ENCODE data around the gene TRERF1. TPM values are rescaled to one million over a fixed set of nuclear protein-coding genes. Genes with fewer than 3 reads are reported as not detected.

TRERF1 gene
- total RNA-seq, 1 donor from 2014 or later: 13.2 TPM

- no peak for DNase-seq (ENCODE audit: extremely low spot score, unreplicated experiment)
- Mint-ChIP-seq H3K36me3 (no peaks in the 10 kb centered on the region), H3K4me3 (no peak overlapping the region), H3K27ac (no peak overlapping the region), H3K27me3 (no peaks in the 10 kb centered on the region), H3K9me3 (no peaks in the 10 kb centered on the region), H3K4me1 (ENCODE audit: unreplicated experiment) (peaks cover 8% of the 10 kb centered on the region)
- TF ChIP-seq, protein P1, sequence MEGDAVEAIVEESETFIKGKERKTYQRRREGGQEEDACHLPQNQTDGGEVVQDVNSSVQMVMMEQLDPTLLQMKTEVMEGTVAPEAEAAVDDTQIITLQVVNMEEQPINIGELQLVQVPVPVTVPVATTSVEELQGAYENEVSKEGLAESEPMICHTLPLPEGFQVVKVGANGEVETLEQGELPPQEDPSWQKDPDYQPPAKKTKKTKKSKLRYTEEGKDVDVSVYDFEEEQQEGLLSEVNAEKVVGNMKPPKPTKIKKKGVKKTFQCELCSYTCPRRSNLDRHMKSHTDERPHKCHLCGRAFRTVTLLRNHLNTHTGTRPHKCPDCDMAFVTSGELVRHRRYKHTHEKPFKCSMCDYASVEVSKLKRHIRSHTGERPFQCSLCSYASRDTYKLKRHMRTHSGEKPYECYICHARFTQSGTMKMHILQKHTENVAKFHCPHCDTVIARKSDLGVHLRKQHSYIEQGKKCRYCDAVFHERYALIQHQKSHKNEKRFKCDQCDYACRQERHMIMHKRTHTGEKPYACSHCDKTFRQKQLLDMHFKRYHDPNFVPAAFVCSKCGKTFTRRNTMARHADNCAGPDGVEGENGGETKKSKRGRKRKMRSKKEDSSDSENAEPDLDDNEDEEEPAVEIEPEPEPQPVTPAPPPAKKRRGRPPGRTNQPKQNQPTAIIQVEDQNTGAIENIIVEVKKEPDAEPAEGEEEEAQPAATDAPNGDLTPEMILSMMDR (conservative IDR thresholded peaks at IDR 0.05): no peak
Observed at GRCh38 chr6:42188406-42188805, 263.3 kb downstream of the TRERF1 start.

DNA sequence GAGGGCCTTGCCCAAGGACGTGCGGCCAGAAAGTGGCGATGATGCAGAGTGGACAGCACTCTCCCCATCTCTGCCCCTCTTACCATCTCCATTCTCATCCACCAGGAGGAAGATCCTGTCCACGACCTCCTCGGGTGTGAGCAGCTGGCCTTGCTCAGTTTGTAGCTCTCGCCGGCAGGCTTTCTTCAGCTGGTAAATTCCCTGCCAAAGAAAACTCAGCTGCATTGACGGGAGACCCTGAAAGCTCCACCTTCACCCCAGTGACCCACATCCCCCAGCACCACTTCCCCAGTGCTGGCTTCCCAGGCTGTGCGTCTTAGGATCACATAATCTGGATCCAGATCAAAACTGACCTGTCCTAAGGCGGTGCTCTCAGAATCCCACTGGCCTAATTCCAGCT, 266.1 kb downstream of the TRERF1 start:
- peaks cover 1% of the 10 kb centered on the region for H3K4me1 Mint-ChIP-seq (ENCODE audit: unreplicated experiment)
- no peaks in the 10 kb centered on the region for H3K27me3 Mint-ChIP-seq
- no peak overlapping the region for H3K27ac Mint-ChIP-seq
- H3K9me3 Mint-ChIP-seq: no peaks in the 10 kb centered on the region
- H3K4me3 Mint-ChIP-seq: no peak overlapping the region
- no peaks in the 10 kb centered on the region for H3K36me3 Mint-ChIP-seq
- DNase-seq (ENCODE audit: extremely low spot score, unreplicated experiment): no peak
- TF ChIP-seq, protein P1 (conservative IDR thresholded peaks at IDR 0.05): no peak

DNA sequence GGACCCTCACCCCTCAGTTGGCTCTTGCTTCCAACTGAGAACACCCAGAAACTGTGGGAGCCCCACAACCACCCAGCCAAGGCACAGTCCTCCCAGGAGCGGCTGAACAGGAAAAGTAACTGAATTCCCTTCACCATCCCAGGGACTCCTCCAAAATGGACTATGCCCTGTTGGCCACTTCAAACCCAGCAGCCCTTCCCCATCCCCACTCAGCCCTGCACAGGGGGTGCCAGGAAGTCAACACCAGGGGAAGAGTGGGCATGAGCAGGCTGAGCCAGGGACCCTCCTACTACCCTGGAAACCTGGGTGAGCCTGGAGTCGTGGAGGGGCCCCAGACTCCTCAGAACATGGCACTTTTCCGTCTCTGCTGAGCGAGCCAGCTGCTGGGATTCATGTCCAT, 267.3 kb downstream of the TRERF1 start:
- DNase-seq (ENCODE audit: extremely low spot score, unreplicated experiment): no peak
- no peaks in the 10 kb centered on the region for H3K36me3 Mint-ChIP-seq
- no peak overlapping the region for H3K27ac Mint-ChIP-seq
- no peaks in the 10 kb centered on the region for H3K9me3 Mint-ChIP-seq
- H3K27me3 Mint-ChIP-seq: peaks cover 6% of the 10 kb centered on the region
- H3K4me3 Mint-ChIP-seq: no peak overlapping the region
- no peaks in the 10 kb centered on the region for H3K4me1 Mint-ChIP-seq (ENCODE audit: unreplicated experiment)
- TF ChIP-seq, protein P1 (conservative IDR thresholded peaks at IDR 0.05): no peak

DNA sequence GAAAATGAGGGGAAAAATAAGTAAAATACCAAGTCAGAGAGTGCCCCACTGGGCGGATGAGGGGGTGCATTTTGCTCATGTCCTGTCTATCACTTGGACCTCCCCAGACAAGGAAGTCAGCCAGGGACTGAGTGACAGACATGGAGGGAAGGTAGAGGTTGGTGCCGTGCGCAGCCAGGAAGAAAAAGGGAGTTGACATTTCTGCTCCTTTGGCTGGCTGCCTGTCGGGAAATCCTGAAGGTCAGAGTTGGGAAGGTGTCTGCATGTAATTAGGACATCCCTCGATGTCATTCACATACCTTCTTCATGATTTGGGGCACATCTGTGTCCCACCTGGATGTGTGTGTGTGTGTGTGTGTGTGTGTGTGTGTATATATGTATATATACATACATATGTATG, 269.6 kb downstream of the TRERF1 start:
- Mint-ChIP-seq H3K27ac (no peak overlapping the region), H3K9me3 (no peaks in the 10 kb centered on the region), H3K36me3 (no peaks in the 10 kb centered on the region), H3K4me3 (no peak overlapping the region), H3K4me1 (ENCODE audit: unreplicated experiment) (no peaks in the 10 kb centered on the region), H3K27me3 (peaks cover 6% of the 10 kb centered on the region)
- TF ChIP-seq, protein P1 (conservative IDR thresholded peaks at IDR 0.05): no peak
- DNase-seq (ENCODE audit: extremely low spot score, unreplicated experiment): no peak

DNA sequence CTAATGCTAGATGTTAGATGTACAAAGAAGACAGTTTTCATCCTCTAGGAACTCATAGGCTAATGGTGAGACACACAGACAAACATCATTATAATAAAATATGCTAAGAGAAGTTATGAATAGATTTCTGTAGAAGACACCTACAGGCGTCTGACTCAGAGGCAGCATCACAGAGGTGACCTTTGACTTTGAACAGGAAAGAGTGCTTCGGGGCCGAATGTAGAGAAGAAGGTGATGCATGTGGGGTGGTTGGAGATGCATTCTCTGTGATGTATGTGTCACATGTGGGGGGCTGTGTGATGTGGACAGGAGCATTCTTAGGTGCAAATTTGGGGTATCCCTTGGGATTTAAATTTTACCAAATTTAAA, 271.8 kb downstream of the TRERF1 start:
- Mint-ChIP-seq H3K4me3 (no peak overlapping the region), H3K27me3 (peaks cover 6% of the 10 kb centered on the region), H3K27ac (no peak overlapping the region), H3K4me1 (ENCODE audit: unreplicated experiment) (no peaks in the 10 kb centered on the region), H3K9me3 (no peaks in the 10 kb centered on the region), H3K36me3 (no peaks in the 10 kb centered on the region)
- DNase-seq (ENCODE audit: extremely low spot score, unreplicated experiment): no peak
- TF ChIP-seq, protein P1 (conservative IDR thresholded peaks at IDR 0.05): no peak
